ENCODE measurements around the gene SPRED2. TPM values are rescaled to one million over a fixed set of nuclear protein-coding genes. Genes with fewer than 3 reads are reported as not detected.

The SPRED2 gene
- polyA plus RNA-seq, 2 of the 4 experiments (the other 2 are of a cell fraction), result 20.6 to 29.3 TPM

GRCh38 chr2:65277118-65277517 lies 155.3 kb downstream of the SPRED2 start:
- no peaks in the 10 kb centered on the region for H3K4me1 ChIP-seq
- H3K9me3 ChIP-seq, result no peaks in the 10 kb centered on the region
- POLR2A ChIA-PET, result interaction anchor here (0.5 to 1.4 kb wide), 2 partner anchors 144 to 330 kb away, joined by 3 to 6 read pairs; no protein-coding TSS in a partner anchor
- H3K4me2 ChIP-seq, result no peak overlapping the region
- H3K27ac ChIP-seq, result no peak overlapping the region
- TF ChIP-seq ZC3H11A (IDR thresholded peaks at IDR 0.05) (no peak), RCOR1 (IDR thresholded peaks at IDR 0.05; ENCODE audit: low read depth, low read length) (no peak), REST (IDR thresholded peaks at IDR 0.05) (no peak), MYC (IDR thresholded peaks at IDR 0.05; ENCODE audit: borderline replicate concordance, low read length) (no peak), EP300 (IDR thresholded peaks at IDR 0.05) (no peak), ZFP36 (IDR thresholded peaks at IDR 0.05; ENCODE audit: borderline replicate concordance, partially characterized antibody) (no peak), EHMT2 (IDR thresholded peaks at IDR 0.05; ENCODE audit: low read depth) (no peak), ZNF302 (CRISPR knock-in tag; IDR thresholded peaks at IDR 0.05) (no peak)
- no peak for DNase-seq (ENCODE audit: low read depth in 1 of 2, low spot score in 1 of 2)
- CTCF ChIA-PET, result interaction anchor here (1.1 to 4.3 kb wide), 5 partner anchors 9 to 275 kb away, joined by 3 to 26 read pairs (median 5); no protein-coding TSS in a partner anchor
- FAIRE-seq, result no peak
- ATAC-seq, result no peak
- 84% methylated on average over 3 of the region's 3 CpGs for WGBS (ENCODE audit: missing lambda C conversion rate)
- H3K4me3 ChIP-seq, result no peak overlapping the region

DNA sequence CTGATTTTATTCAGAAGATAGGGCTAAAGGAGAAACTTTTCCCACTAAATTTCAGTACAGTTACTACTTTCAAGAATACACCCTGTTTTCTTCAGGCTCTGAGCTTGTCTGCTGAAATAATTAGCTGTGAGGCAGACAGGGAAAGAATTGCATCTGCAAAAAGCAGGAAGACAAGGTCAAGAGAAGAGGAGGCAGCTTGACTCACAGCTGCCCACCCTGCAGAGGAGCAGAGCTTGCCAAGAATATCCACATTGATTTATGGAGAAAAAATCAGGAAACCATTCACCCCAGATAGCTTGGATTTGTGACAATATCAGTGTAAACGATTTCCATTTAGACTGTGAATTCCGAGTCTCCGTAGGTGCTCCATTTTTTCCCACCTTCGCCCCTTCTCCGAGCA lies 155.8 kb downstream of the SPRED2 start:
- FAIRE-seq, result no peak
- POLR2A ChIA-PET, result interaction anchor here (1.4 kb wide), 1 partner anchor 144 kb away, joined by 3 read pairs; no protein-coding TSS in a partner anchor
- WGBS (ENCODE audit: missing lambda C conversion rate), result 95% methylated on average over 5 of the region's 5 CpGs

More for the DNA sequence above, 155.8 kb downstream of the SPRED2 start:
- TF ChIP-seq HOXA7 (CRISPR knock-in tag; IDR thresholded peaks at IDR 0.05), result no peak
- TF ChIP-seq CBX8 (IDR thresholded peaks at IDR 0.05), result no peak
- TF ChIP-seq NPAS2 (CRISPR knock-in tag; IDR thresholded peaks at IDR 0.05; ENCODE audit: borderline replicate concordance), result no peak
- no peak for TF ChIP-seq CTCF (IDR thresholded peaks at IDR 0.05)
- TF ChIP-seq MYC (IDR thresholded peaks at IDR 0.05; ENCODE audit: borderline replicate concordance, low read length), result no peak
- TF ChIP-seq ZC3H11A (IDR thresholded peaks at IDR 0.05), result no peak
- TF ChIP-seq REST (IDR thresholded peaks at IDR 0.05), result no peak
- TF ChIP-seq BHLHE40 (IDR thresholded peaks at IDR 0.05; ENCODE audit: low read depth, low read length), result no peak
- TF ChIP-seq GATA3 (IDR thresholded peaks at IDR 0.05; ENCODE audit: borderline replicate concordance), result no peak
- TF ChIP-seq CBX2 (IDR thresholded peaks at IDR 0.05; ENCODE audit: borderline replicate concordance, low read depth), result no peak
- TF ChIP-seq KDM1A (IDR thresholded peaks at IDR 0.05; ENCODE audit: low read depth), result no peak
- no peak for TF ChIP-seq FOSL2 (IDR thresholded peaks at IDR 0.05)
- no peak for TF ChIP-seq FOSL2 (CRISPR knock-in tag; IDR thresholded peaks at IDR 0.05)
- TF ChIP-seq HOXB5 (CRISPR knock-in tag; IDR thresholded peaks at IDR 0.05), result no peak
- TF ChIP-seq ATOH8 (CRISPR knock-in tag; IDR thresholded peaks at IDR 0.05; ENCODE audit: low read depth), result no peak
- Histone ChIP-seq H3K9me3 (no peaks in the 10 kb centered on the region), H3K4me1 (no peaks in the 10 kb centered on the region), H3K4me2 (no peak overlapping the region), H3K4me3 (no peak overlapping the region), H3K27ac (no peak overlapping the region)
- DNase-seq (ENCODE audit: low read depth in 1 of 2, low spot score in 1 of 2), result no peak
- ATAC-seq, result no peak
- CTCF ChIA-PET, result interaction anchor here (1.1 to 4.3 kb wide), 9 partner anchors 9 to 276 kb away, joined by 3 to 26 read pairs (median 5); no protein-coding TSS in a partner anchor
